Erythroblast (primary cell): ENCODE measurements around the gene DAB1.

ENCODE experiments used
- GATA1 ChIP-seq: IDR thresholded peaks from 2 replicates; pipeline ENCODE4 v1.6.1; 2011; ENCODE audit warnings: low read depth, mild to moderate bottlenecking, control low read depth, low read length, moderate library complexity
- POLR2A ChIP-seq: IDR thresholded peaks from 2 replicates; pipeline ENCODE4 v1.6.1; 2011; ENCODE audit warnings: mild to moderate bottlenecking, low read length

DNA sequence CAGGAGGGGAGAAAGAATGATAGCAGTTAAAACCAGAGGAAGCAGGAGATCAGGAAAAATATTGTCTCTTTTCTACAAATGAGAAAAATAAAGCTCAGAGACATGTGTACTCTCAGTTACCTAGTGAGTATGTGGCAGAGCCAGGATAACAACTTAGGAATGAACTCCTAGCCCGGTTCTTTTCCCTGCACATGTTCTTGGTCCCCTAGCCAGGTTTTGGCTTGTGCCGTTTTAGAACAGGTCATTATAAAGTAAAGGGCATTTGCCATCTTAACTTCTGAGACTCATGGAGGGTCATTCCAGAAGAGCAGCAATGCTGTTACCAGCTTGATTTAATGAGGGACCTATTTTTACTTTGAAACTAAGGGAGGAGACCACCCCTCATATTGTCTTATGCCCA, 48.1 kb upstream of the DAB1 start:
- TF ChIP-seq POLR2A, result no peak
- no peak for TF ChIP-seq GATA1
